HepG2 (cell line): ENCODE results near the gene TACC2. TPM values are rescaled to one million over a fixed set of nuclear protein-coding genes. Genes with fewer than 3 reads are reported as not detected.

Experiments
- ATAC-seq: fragments of 200-7000 bp; cut with Tn5 transposase; 3 replicates; pipeline ENCODE4 v1.9.1; 2020; ENCODE audit warnings: mild to moderate bottlenecking, moderate library complexity
- BruUV-seq: library from RNA; stranded (reverse); fragments of 400-500 nt; replicated peaks from 2 replicates; lab custom pipeline; 2021; lab: Mats Ljungman, UMichigan
- CTCF ChIA-PET: fragments of 300-600 bp; formaldehyde crosslinking; extraction: SDS; loops from one replicate; lab custom pipeline; 2021; ENCODE audit warnings: low total read pairs, inconsistent platforms, low intra/inter-chr PET ratio; lab: Yijun Ruan, JAX
- POLR2A ChIA-PET: fragments of 350-600 bp; sonication (Branson Sonifier 250); formaldehyde crosslinking; loops from one replicate; lab custom pipeline; 2020; ENCODE audit warnings: antibody characterized with exemption, inconsistent platforms; lab: Yijun Ruan, JAX
- DNase-seq: peaks from one replicate; pipeline ENCODE4 v3.0.0-alpha.2; 2015; ENCODE audit warnings: low spot score
- FAIRE-seq: peaks from 3 replicates; lab custom pipeline; 2011; peaks lifted over from hg19 to GRCh38; lab: Jason Lieb, UNC
- H2AFZ ChIP-seq: one replicate; pipeline ENCODE4 v1.6.1; 2011; ENCODE audit warnings: low read length, inconsistent platforms
- H3K27ac ChIP-seq: fragments of 300-600 bp; 3 replicates; pipeline ENCODE4 v1.8.0; 2011; ENCODE audit warnings: mixed run types, mild to moderate bottlenecking, mixed read lengths, low read length, inconsistent platforms; ENCODE audit not compliant: insufficient read depth; ENCODE audit errors: extremely low read length
- H3K27me3 ChIP-seq, 2 experiments: fragments of 200-600 bp in 1 of 2; 2 replicates in 1 of 2; 3 replicates in 1 of 2; pipeline versions ENCODE4 v1.6.0 to v1.8.0; 2011; ENCODE audit warnings: low read length in 2 of 2, mild to moderate bottlenecking in 2 of 2, moderate library complexity in 2 of 2, inconsistent platforms in 1 of 2; ENCODE audit not compliant: insufficient read depth in 2 of 2, control insufficient read depth in 1 of 2
- H3K36me3 ChIP-seq, 2 experiments: fragments of 200-600 bp in 1 of 2; replicated peaks in 1 of 2; 2 replicates in 1 of 2; 3 replicates in 1 of 2; pipeline versions ENCODE4 v1.5.1 to v1.8.0; 2011; ENCODE audit warnings: low read length in 2 of 2, inconsistent platforms in 1 of 2; ENCODE audit not compliant: insufficient read depth in 2 of 2, control insufficient read depth in 1 of 2
- H3K4me1 ChIP-seq: 2 replicates; pipeline ENCODE4 v1.5.1; 2012; ENCODE audit warnings: low read length, inconsistent platforms; ENCODE audit not compliant: insufficient read depth
- H3K4me2 ChIP-seq: 2 replicates; pipeline ENCODE4 v1.6.0; 2011; ENCODE audit warnings: low read depth, low read length, inconsistent platforms
- H3K4me3 ChIP-seq, 3 experiments: fragments of 200-600 bp in 1 of 3; sonication (generic), shearing (Covaris generic) in 1 of 3; replicated peaks in 1 of 3; 2 replicates each; pipeline ENCODE4 v1.5.1; 2011 to 2016; ENCODE audit warnings: low read length in 3 of 3, inconsistent platforms in 2 of 3, low read depth in 2 of 3, mild to moderate bottlenecking in 2 of 3, control low read depth in 1 of 3, mixed read lengths in 1 of 3; ENCODE audit not compliant: insufficient read depth in 1 of 3
- H3K79me2 ChIP-seq: one replicate; pipeline ENCODE4 v1.6.1; 2011; ENCODE audit warnings: low read length, inconsistent platforms; ENCODE audit not compliant: insufficient read depth
- H3K9ac ChIP-seq: 2 replicates; pipeline ENCODE4 v1.6.0; 2011; ENCODE audit warnings: mild to moderate bottlenecking, low read depth, low read length, inconsistent platforms; ENCODE audit not compliant: insufficient read depth
- H3K9me3 ChIP-seq: 2 replicates; pipeline ENCODE4 v1.5.1; 2012; ENCODE audit warnings: mild to moderate bottlenecking, low read length
- H4K20me1 ChIP-seq: 2 replicates; pipeline ENCODE4 v1.6.0; 2011; ENCODE audit warnings: inconsistent platforms, mild to moderate bottlenecking, low read length, moderate library complexity; ENCODE audit not compliant: insufficient read depth
- ARID5B ChIP-seq: IDR thresholded peaks from 2 replicates; pipeline ENCODE4 v1.4.0; 2020; ENCODE audit warnings: mild to moderate bottlenecking, missing genetic modification reagents
- BCL3 ChIP-seq: sonication (generic); formaldehyde crosslinking; IDR thresholded peaks from 2 replicates; pipeline ENCODE4 v1.5.1; 2020; ENCODE audit warnings: mild to moderate bottlenecking, missing genetic modification reagents, moderate library complexity
- BCLAF1 ChIP-seq: fragments of 450-650 bp; IDR thresholded peaks from 2 replicates; pipeline ENCODE4 v1.6.1; 2017; ENCODE audit warnings: mild to moderate bottlenecking
- CEBPB ChIP-seq: IDR thresholded peaks from 2 replicates; pipeline ENCODE4 v1.6.1; 2011; ENCODE audit warnings: low read depth, low read length, improper control_type of control experiment, borderline replicate concordance
- CREB3 ChIP-seq: sonication (generic); formaldehyde crosslinking; IDR thresholded peaks from 2 replicates; pipeline ENCODE4 v1.5.0; 2020; ENCODE audit warnings: missing genetic modification reagents
- LBX2 ChIP-seq: sonication (generic); formaldehyde crosslinking; IDR thresholded peaks from 2 replicates; pipeline ENCODE4 v1.5.0; 2020; ENCODE audit warnings: missing genetic modification reagents, mild to moderate bottlenecking, borderline replicate concordance
- RCOR2 ChIP-seq: IDR thresholded peaks from 2 replicates; pipeline ENCODE4 v1.6.1; 2016; ENCODE audit warnings: missing biosample characterization, missing genetic modification reagents
- REPIN1 ChIP-seq: sonication (generic); formaldehyde crosslinking; IDR thresholded peaks from 2 replicates; pipeline ENCODE4 v1.8.0; 2022; ENCODE audit warnings: missing genetic modification reagents, low read depth, mild to moderate bottlenecking, borderline replicate concordance
- ZBTB43 ChIP-seq: sonication (generic); formaldehyde crosslinking; conservative IDR thresholded peaks from 2 replicates; pipeline ENCODE4 v1.4.0; 2020; ENCODE audit warnings: missing genetic modification reagents
- ZNF143 ChIP-seq: sonication (generic); formaldehyde crosslinking; IDR thresholded peaks from 2 replicates; pipeline ENCODE4 v1.4.0; 2020; ENCODE audit warnings: missing genetic modification reagents
- ZNF17 ChIP-seq: sonication (generic); formaldehyde crosslinking; IDR thresholded peaks from 2 replicates; pipeline ENCODE4 v1.5.0; 2020; ENCODE audit warnings: mild to moderate bottlenecking, missing genetic modification reagents
- WGBS: methylation state at CpG from one replicate; pipeline ENCODE4 v1.1.6; 2017; ENCODE audit warnings: low lambda C conversion rate; 5-methylcytosine and 5-hydroxymethylcytosine counted together
- in situ Hi-C: cut with HindIII; loops from 2 replicates; pipeline ENCODE4 v1.10.0; 2017; ENCODE audit warnings: low pct_unique_long_range_greater_than_20kb; ENCODE audit not compliant: extremely low pct_ligation_motif_present
- intact Hi-C: fragments of 100-400 bp; cut with micrococcal nuclease; formaldehyde crosslinking; loops from one replicate; pipeline ENCODE4 v1.10.0; 2022; ENCODE audit not compliant: unreplicated experiment
- polyA plus RNA-seq, 8 experiments: library from polyadenylated mRNA; depleted of rRNA in 3 of 8; stranded (reverse) in 7 of 8; unstranded in 1 of 8; fragments of >200 nt; fragmentation: Illumina TruSeq in 4 of 8; extraction: Trizol in 4 of 8; gene quantifications; 2 replicates each; pipeline versions ENCODE4 v1.2.1 to v1.2.3, GENCODE V29; 2011 to 2016; ENCODE audit warnings: low read depth in 4 of 8, missing spikeins in 1 of 8, mixed read lengths in 1 of 8; ENCODE audit not compliant: insufficient read depth in 1 of 8
- total RNA-seq, 5 experiments: library from RNA; depleted of rRNA; stranded (reverse); fragments of >200 nt; fragmentation: Illumina TruSeq; extraction: Trizol; gene quantifications; 2 replicates each; pipeline ENCODE4 v1.2.3, GENCODE V29; 2016; ENCODE audit warnings: low read depth in 1 of 5

Gene TACC2
- total and polyA plus RNA-seq, 2 of the 13 experiments (the other 11 are each of a cell fraction or from before 2014, with no cell fraction given): 11.8 to 16.0 TPM

GRCh38 chr10:122301055-122301810, 312.3 kb downstream of the TACC2 start:
- Histone ChIP-seq H3K4me3 (no peak overlapping the region), H2AFZ (peak overlapping the region; percentile 15), H3K27me3 (peaks cover 0 to 8% of the 10 kb centered on the region in 2 experiments; a peak in 2 of 5 replicates), H3K27ac (peak overlapping the region; percentile 4), H4K20me1 (no peaks in the 10 kb centered on the region), H3K9ac (no peak overlapping the region), H3K4me2 (0 out of 2 replicates have a peak overlapping the region, but pooled peaks have one; percentile 10), H3K36me3 (no peaks in the 10 kb centered on the region), H3K4me1 (peaks cover 83% of the 10 kb centered on the region), H3K9me3 (peaks cover 5% of the 10 kb centered on the region; the same call in 1 of the 2 replicates), H3K79me2 (no peaks in the 10 kb centered on the region)
- in situ Hi-C loops (no loop called here), intact Hi-C loops (no loop called here)
- ATAC-seq (no peak), FAIRE-seq (peak; percentile 53), DNase-seq (no peak)
- no TSS peak for BruUV-seq
- POLR2A ChIA-PET: interaction anchor here (1.3 to 2.2 kb wide), 3 partner anchors 9 to 30 kb away, joined by 4 to 25 read pairs (median 8); no protein-coding TSS in a partner anchor
- 69% methylated on average over 11 of the region's 12 CpGs for WGBS
- CTCF ChIA-PET: no interaction called here
- no peak for TF ChIP-seq LBX2 (CRISPR knock-in tag)
- TF ChIP-seq RCOR2 (CRISPR knock-in tag): peak; percentile 58; the same call in 1 of the 2 replicates
- TF ChIP-seq REPIN1 (CRISPR knock-in tag): no peak
- TF ChIP-seq ZNF143 (CRISPR knock-in tag): no peak
- TF ChIP-seq CEBPB: peak; percentile 98
- TF ChIP-seq BCL3 (CRISPR knock-in tag): no peak
- TF ChIP-seq ZNF17 (CRISPR knock-in tag): no peak
- no peak for TF ChIP-seq CREB3 (CRISPR knock-in tag)
- TF ChIP-seq ARID5B (CRISPR knock-in tag): peak; percentile 62
- no peak for TF ChIP-seq ZBTB43 (CRISPR knock-in tag)
- TF ChIP-seq BCLAF1: no peak
